Measurements from ENCODE around the gene BMP3. TPM values are rescaled to one million over a fixed set of nuclear protein-coding genes. Genes with fewer than 3 reads are reported as not detected.

Gene BMP3
- total and polyA plus RNA-seq, 2 of the 13 experiments (the other 11 are each of a cell fraction or from before 2014, with no cell fraction given): not detected

- TF ChIP-seq ZNF775 (CRISPR knock-in tag; IDR thresholded peaks at IDR 0.05; ENCODE audit: borderline replicate concordance): no peak
Observed at GRCh38 chr4:81030061-81030980, at the start of gene BMP3 (continued).

- in situ Hi-C loops (cut with HindIII; ENCODE audit: extremely low pct_ligation_motif_present, low pct_unique_long_range_greater_than_20kb): loop anchor here (5.0 kb wide), 1 partner anchor 624 kb away; no protein-coding TSS in a partner anchor
- Histone ChIP-seq H3K36me3 (replicated peaks in 1 of 2; ENCODE audit: control insufficient read depth in 1 of 2, insufficient read depth in 2 of 2, low read length in 2 of 2) (no peaks in the 10 kb centered on the region), H3K27ac (ENCODE audit: extremely low read length, insufficient read depth, low read length) (no peak overlapping the region), H4K20me1 (ENCODE audit: insufficient read depth, low read length) (no peaks in the 10 kb centered on the region), H3K4me3 (replicated peaks in 1 of 3; ENCODE audit: insufficient read depth in 1 of 3, low read depth in 2 of 3, low read length in 3 of 3) (no peak overlapping the region), H3K27me3 (ENCODE audit: control insufficient read depth in 1 of 2, insufficient read depth in 2 of 2, low read length in 2 of 2) (no peaks in the 10 kb centered on the region), H3K4me1 (ENCODE audit: insufficient read depth, low read length) (no peaks in the 10 kb centered on the region), H3K9me3 (ENCODE audit: low read length) (no peaks in the 10 kb centered on the region), H3K4me2 (ENCODE audit: low read depth, low read length) (no peak overlapping the region), H3K9ac (ENCODE audit: insufficient read depth, low read depth, low read length) (no peak overlapping the region), H2AFZ (ENCODE audit: low read length) (no peak overlapping the region), H3K79me2 (ENCODE audit: insufficient read depth, low read length) (no peaks in the 10 kb centered on the region)
- intact Hi-C loops (cut with micrococcal nuclease; ENCODE audit: unreplicated experiment): loop anchor here (5.0 kb wide), 1 partner anchor 369 kb away; no protein-coding TSS in a partner anchor
- POLR2A ChIA-PET: no interaction called here
- DNase-seq (ENCODE audit: low spot score): no peak
- no peak for ATAC-seq
- TF ChIP-seq ZNF296 (CRISPR knock-in tag; conservative IDR thresholded peaks at IDR 0.05) (no peak), NR3C1 (CRISPR knock-in tag; IDR thresholded peaks at IDR 0.05) (no peak), ZNF20 (CRISPR knock-in tag; IDR thresholded peaks at IDR 0.05) (no peak), MEF2D (CRISPR knock-in tag; IDR thresholded peaks at IDR 0.05) (no peak), BORCS8-MEF2B (CRISPR knock-in tag; IDR thresholded peaks at IDR 0.05) (no peak), FOSL1 (CRISPR knock-in tag; IDR thresholded peaks at IDR 0.05; ENCODE audit: borderline replicate concordance) (no peak), ZNF431 (CRISPR knock-in tag; IDR thresholded peaks at IDR 0.05; ENCODE audit: borderline replicate concordance, low read depth) (no peak), HMGA1 (CRISPR knock-in tag; conservative IDR thresholded peaks at IDR 0.05) (no peak), MEIS1 (CRISPR knock-in tag; IDR thresholded peaks at IDR 0.05; ENCODE audit: borderline replicate concordance) (no peak), ATM (IDR thresholded peaks at IDR 0.05; ENCODE audit: borderline replicate concordance) (no peak), JUND (CRISPR knock-in tag; IDR thresholded peaks at IDR 0.05) (no peak), ZNF276 (CRISPR knock-in tag; IDR thresholded peaks at IDR 0.05; ENCODE audit: low read depth) (no peak)
- TF ChIP-seq, protein P1, sequence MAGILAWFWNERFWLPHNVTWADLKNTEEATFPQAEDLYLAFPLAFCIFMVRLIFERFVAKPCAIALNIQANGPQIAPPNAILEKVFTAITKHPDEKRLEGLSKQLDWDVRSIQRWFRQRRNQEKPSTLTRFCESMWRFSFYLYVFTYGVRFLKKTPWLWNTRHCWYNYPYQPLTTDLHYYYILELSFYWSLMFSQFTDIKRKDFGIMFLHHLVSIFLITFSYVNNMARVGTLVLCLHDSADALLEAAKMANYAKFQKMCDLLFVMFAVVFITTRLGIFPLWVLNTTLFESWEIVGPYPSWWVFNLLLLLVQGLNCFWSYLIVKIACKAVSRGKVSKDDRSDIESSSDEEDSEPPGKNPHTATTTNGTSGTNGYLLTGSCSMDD (CRISPR knock-in tag; IDR thresholded peaks at IDR 0.05): no peak
- TF ChIP-seq, protein P2, sequence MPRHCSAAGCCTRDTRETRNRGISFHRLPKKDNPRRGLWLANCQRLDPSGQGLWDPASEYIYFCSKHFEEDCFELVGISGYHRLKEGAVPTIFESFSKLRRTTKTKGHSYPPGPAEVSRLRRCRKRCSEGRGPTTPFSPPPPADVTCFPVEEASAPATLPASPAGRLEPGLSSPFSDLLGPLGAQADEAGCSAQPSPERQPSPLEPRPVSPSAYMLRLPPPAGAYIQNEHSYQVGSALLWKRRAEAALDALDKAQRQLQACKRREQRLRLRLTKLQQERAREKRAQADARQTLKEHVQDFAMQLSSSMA (CRISPR knock-in tag; IDR thresholded peaks at IDR 0.05): no peak
- no TSS peak for BruUV-seq (replicated peaks)
- no peak for FAIRE-seq
- CTCF ChIA-PET (ENCODE audit: low intra/inter-chr PET ratio, low total read pairs): no interaction called here
Observed at GRCh38 chr4:80986011-80986410, 44.5 kb upstream of the BMP3 start.

All from HepG2 (cell line).